A549 (cell line): ENCODE measurements around the gene SCRN1. TPM values are rescaled to one million over a fixed set of nuclear protein-coding genes. Genes with fewer than 3 reads are reported as not detected.

Experiments
- ATAC-seq, 2 experiments: fragments of 200-7000 bp in 1 of 2; fragments of >200 bp in 1 of 2; cut with Nextera tagmentation in 1 of 2; cut with Tn5 transposase in 1 of 2; 3 replicates each; pipeline versions ENCODE4 v1.8.0 to v1.9.1; 2018 to 2020; ENCODE audit warnings: mild to moderate bottlenecking in 1 of 2, moderate library complexity in 1 of 2
- CTCF ChIA-PET: fragments of 300-600 bp; sonication (Branson Sonifier 250); formaldehyde crosslinking; extraction: SDS; loops from one replicate; lab custom pipeline; 2021; ENCODE audit warnings: antibody characterized with exemption, inconsistent platforms; lab: Yijun Ruan, JAX
- POLR2A ChIA-PET: fragments of 350-600 bp; formaldehyde crosslinking; extraction: SDS; loops from one replicate; lab custom pipeline; 2021; ENCODE audit warnings: antibody characterized with exemption, inconsistent platforms; lab: Yijun Ruan, JAX
- DNase-seq, 2 experiments: peaks; one replicate each; pipeline versions ENCODE4 v3.0.0 to v3.0.0-alpha.2; 2011 to 2016; ENCODE audit warnings: low read depth in 1 of 2, low spot score in 1 of 2
- FAIRE-seq: peaks from 2 replicates; lab custom pipeline; 2011; peaks lifted over from hg19 to GRCh38; lab: Jason Lieb, UNC
- H3K27ac ChIP-seq, 2 experiments: fragments of >200 bp; sonication (Bioruptor Twin); formaldehyde crosslinking; 3 replicates each; pipeline ENCODE4 v1.5.1; 2016 to 2017
- H3K4me1 ChIP-seq: fragments of >200 bp; sonication (Bioruptor Twin); formaldehyde crosslinking; 3 replicates; pipeline ENCODE4 v1.6.1; 2016
- H3K4me2 ChIP-seq: fragments of >200 bp; sonication (Bioruptor Twin); formaldehyde crosslinking; 3 replicates; pipeline ENCODE4 v1.6.1; 2016
- H3K4me3 ChIP-seq: fragments of >200 bp; sonication (Bioruptor Twin); formaldehyde crosslinking; 3 replicates; pipeline ENCODE4 v1.5.1; 2016
- H3K9me3 ChIP-seq: fragments of >200 bp; sonication (Bioruptor Twin); formaldehyde crosslinking; 3 replicates; pipeline ENCODE4 v1.6.1; 2016
- CBX8 ChIP-seq: fragments of 200-600 bp; sonication (generic); IDR thresholded peaks from 2 replicates; pipeline ENCODE4 v1.6.1; 2016
- CEBPB ChIP-seq, 2 experiments: fragments of >200 bp in 1 of 2; sonication (Bioruptor Twin) in 1 of 2; formaldehyde crosslinking in 1 of 2; IDR thresholded peaks; 2 replicates each; pipeline ENCODE4 v1.6.1; 2012 to 2016
- CHD2 ChIP-seq: fragments of 150-350 bp; IDR thresholded peaks from 2 replicates; pipeline ENCODE4 v1.6.1; 2014; ENCODE audit warnings: low read length; ENCODE audit not compliant: partially characterized antibody
- EHF ChIP-seq: fragments of 250-450 bp; sonication (Bioruptor Pico); IDR thresholded peaks from 2 replicates; pipeline ENCODE4 v1.5.0; 2020; ENCODE audit warnings: mild to moderate bottlenecking
- EHMT2 ChIP-seq: fragments of 200-600 bp; sonication (generic); IDR thresholded peaks from 2 replicates; pipeline ENCODE4 v1.6.1; 2016; ENCODE audit warnings: antibody characterized with exemption, low read depth, mild to moderate bottlenecking, moderate library complexity
- EP300 ChIP-seq, 2 experiments: fragments of >200 bp; sonication (Bioruptor Twin); formaldehyde crosslinking; IDR thresholded peaks; 2 replicates in 1 of 2; 3 replicates in 1 of 2; pipeline ENCODE4 v1.6.1; 2016 to 2017
- FOSL2 ChIP-seq, 2 experiments: fragments of 450-650 bp in 1 of 2; fragments of >200 bp in 1 of 2; sonication (Bioruptor Twin) in 1 of 2; formaldehyde crosslinking; IDR thresholded peaks; 2 replicates each; pipeline versions ENCODE4 v1.5.0 to v1.6.1; 2016 to 2020; ENCODE audit warnings: mild to moderate bottlenecking in 1 of 2, moderate library complexity in 1 of 2
- HOXA7 ChIP-seq: fragments of 250-450 bp; sonication (Bioruptor Pico); IDR thresholded peaks from 2 replicates; pipeline ENCODE4 v1.5.0; 2020; ENCODE audit warnings: mild to moderate bottlenecking, moderate library complexity
- JUNB ChIP-seq: fragments of >200 bp; sonication (Bioruptor Twin); formaldehyde crosslinking; IDR thresholded peaks from 2 replicates; pipeline ENCODE4 v1.6.1; 2016
- MAFK ChIP-seq: fragments of 450-650 bp; IDR thresholded peaks from 2 replicates; pipeline ENCODE4 v1.6.1; 2014; ENCODE audit not compliant: partially characterized antibody
- MAZ ChIP-seq: fragments of 150-350 bp; IDR thresholded peaks from 2 replicates; pipeline ENCODE4 v1.6.1; 2014; ENCODE audit warnings: antibody characterized with exemption, low read depth, low read length, borderline replicate concordance
- MYC ChIP-seq: IDR thresholded peaks from 2 replicates; pipeline ENCODE4 v1.6.1; 2012; ENCODE audit warnings: mild to moderate bottlenecking, inconsistent platforms, low read length, improper control_type of control experiment, borderline replicate concordance
- RNF2 ChIP-seq: fragments of 200-600 bp; sonication (generic); IDR thresholded peaks from 2 replicates; pipeline ENCODE4 v1.6.1; 2016; ENCODE audit warnings: low read depth, mild to moderate bottlenecking, antibody characterized with exemption, moderate library complexity, borderline replicate concordance
- SMC3 ChIP-seq: fragments of >200 bp; sonication (Bioruptor Twin); formaldehyde crosslinking; IDR thresholded peaks from 3 replicates; pipeline ENCODE4 v1.6.1; 2018; ENCODE audit warnings: inconsistent platforms
- TFCP2L1 ChIP-seq: fragments of 250-450 bp; sonication (Bioruptor Pico); IDR thresholded peaks from 2 replicates; pipeline ENCODE4 v1.5.0; 2021; ENCODE audit warnings: mild to moderate bottlenecking
- TP53 ChIP-seq: fragments of 250-450 bp; sonication (Bioruptor Pico); IDR thresholded peaks from 2 replicates; pipeline ENCODE4 v1.5.0; 2021; ENCODE audit warnings: mild to moderate bottlenecking, moderate library complexity
- ZFP36 ChIP-seq: fragments of 450-650 bp; IDR thresholded peaks from 2 replicates; pipeline ENCODE4 v1.6.1; 2014; ENCODE audit warnings: borderline replicate concordance; ENCODE audit not compliant: partially characterized antibody
- WGBS: methylation state at CpG from one replicate; pipeline ENCODE4 v1.1.6; 2017; ENCODE audit errors: missing lambda C conversion rate; 5-methylcytosine and 5-hydroxymethylcytosine counted together
- polyA plus RNA-seq, 4 experiments: library from polyadenylated mRNA; depleted of rRNA in 3 of 4; stranded (reverse); fragments of >200 nt; fragmentation: RNase III in 1 of 4; extraction: RNeasy Plus Mini Kit Qiagen cat#74134 plus additional on column Dnase treatment in 1 of 4; gene quantifications; 2 replicates in 3 of 4; 3 replicates in 1 of 4; pipeline ENCODE4 v1.2.3, GENCODE V29; 2011 to 2017
- TF ChIP-seq, protein P1 (sequence below): fragments of >200 bp; sonication (Bioruptor Twin); formaldehyde crosslinking; IDR thresholded peaks from 2 replicates; pipeline ENCODE4 v1.6.1; 2016
- TF ChIP-seq, protein P2 (sequence below): IDR thresholded peaks from 2 replicates; pipeline ENCODE4 v1.6.1; 2012
- TF ChIP-seq, protein P3 (sequence below): IDR thresholded peaks from 2 replicates; pipeline ENCODE4 v1.6.1; 2012; ENCODE audit warnings: low read depth, borderline replicate concordance
- TF ChIP-seq, protein P4 (sequence below): fragments of 250-450 bp; sonication (Bioruptor Pico); IDR thresholded peaks from 2 replicates; pipeline ENCODE4 v1.5.0; 2020; ENCODE audit warnings: low read depth, mild to moderate bottlenecking, moderate library complexity
- TF ChIP-seq, protein P5 (sequence below): IDR thresholded peaks from 2 replicates; pipeline ENCODE4 v1.6.1; 2012
- TF ChIP-seq, protein P6 (sequence below): fragments of 250-450 bp; sonication (Bioruptor Pico); IDR thresholded peaks from 2 replicates; pipeline ENCODE4 v1.5.0; 2021; ENCODE audit warnings: mild to moderate bottlenecking, moderate library complexity, borderline replicate concordance

The SCRN1 gene
- polyA plus RNA-seq, 2 of the 4 experiments (the other 2 are of a cell fraction), result 49.7 to 88.9 TPM

DNA sequence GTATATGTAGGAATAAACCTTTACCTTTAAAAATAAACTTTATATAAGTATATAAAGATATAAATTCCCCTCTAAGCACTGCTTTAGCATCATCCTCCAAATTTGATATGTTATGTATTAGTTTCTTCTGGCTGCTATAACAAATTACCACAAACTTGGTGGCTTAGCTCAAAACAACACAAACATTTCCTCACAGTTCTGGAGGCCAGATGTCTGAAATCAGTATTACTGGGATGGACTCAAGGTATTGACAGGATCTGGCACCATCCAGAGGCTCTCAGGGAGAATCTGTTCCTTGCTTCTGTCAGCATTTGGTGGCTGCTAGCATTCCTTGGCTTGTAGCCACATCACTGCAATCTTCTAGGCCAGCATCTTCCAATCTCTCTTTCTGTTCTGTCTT lies 6.7 kb upstream of the SCRN1 start:
- Histone ChIP-seq H3K27ac (no peak overlapping the region), H3K4me3 (no peak overlapping the region), H3K9me3 (peaks cover 28% of the 10 kb centered on the region), H3K4me1 (no peaks in the 10 kb centered on the region), H3K4me2 (no peak overlapping the region)
- no peak for TF ChIP-seq CBX8
- TF ChIP-seq CHD2, result no peak
- no peak for TF ChIP-seq HOXA7 (CRISPR knock-in tag)
- TF ChIP-seq MYC, result no peak
- no peak for TF ChIP-seq FOSL2 (IDR thresholded peaks at IDR 0.05)
- TF ChIP-seq FOSL2 (CRISPR knock-in tag; IDR thresholded peaks at IDR 0.05), result no peak
- no peak for TF ChIP-seq RNF2
- no peak for TF ChIP-seq EHF (CRISPR knock-in tag)
- no peak for TF ChIP-seq JUNB
- TF ChIP-seq EP300 (IDR thresholded peaks at IDR 0.05), result no peak
- ChIA-PET CTCF (interaction anchor here (0.9 kb wide), 1 partner anchor 13 kb away, joined by 3 read pairs; no protein-coding TSS in a partner anchor), POLR2A (no interaction called here)
- ATAC-seq (no peak), FAIRE-seq (no peak), DNase-seq (no peak)

DNA sequence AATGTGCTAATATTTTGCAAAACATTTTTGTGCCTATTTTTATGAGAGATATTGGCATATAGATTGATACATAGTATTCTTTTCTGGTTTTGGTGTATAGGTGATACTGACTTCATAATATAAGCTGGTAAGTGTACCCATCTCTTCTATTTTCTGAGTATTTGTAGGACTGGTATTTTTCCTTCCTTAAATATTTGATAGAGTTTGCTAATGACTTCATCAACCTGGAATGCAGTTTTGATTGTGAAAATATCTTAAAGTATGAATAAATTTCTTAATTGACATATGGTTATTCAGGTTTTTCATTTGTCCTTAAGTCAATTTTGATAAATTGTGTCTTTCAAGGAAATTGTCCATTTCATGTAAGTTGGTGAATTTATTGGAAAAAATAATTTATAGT lies 6.1 kb upstream of the SCRN1 start:
- CTCF ChIA-PET, result no interaction called here
- Histone ChIP-seq H3K4me3 (no peak overlapping the region), H3K27ac (no peak overlapping the region), H3K4me1 (no peaks in the 10 kb centered on the region)
- FAIRE-seq, result peak; percentile 63
- TF ChIP-seq, protein P1, sequence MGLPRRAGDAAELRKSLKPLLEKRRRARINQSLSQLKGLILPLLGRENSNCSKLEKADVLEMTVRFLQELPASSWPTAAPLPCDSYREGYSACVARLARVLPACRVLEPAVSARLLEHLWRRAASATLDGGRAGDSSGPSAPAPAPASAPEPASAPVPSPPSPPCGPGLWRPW, result no peak
- TF ChIP-seq MYC (no peak), EHF (CRISPR knock-in tag) (no peak)
- TF ChIP-seq, all 56 proteins: peak for 0
- DNase-seq (no peak), ATAC-seq (no peak)
- POLR2A ChIA-PET, result no interaction called here
- Histone ChIP-seq H3K4me2 (no peak overlapping the region), H3K9me3 (peaks cover 28% of the 10 kb centered on the region)

DNA sequence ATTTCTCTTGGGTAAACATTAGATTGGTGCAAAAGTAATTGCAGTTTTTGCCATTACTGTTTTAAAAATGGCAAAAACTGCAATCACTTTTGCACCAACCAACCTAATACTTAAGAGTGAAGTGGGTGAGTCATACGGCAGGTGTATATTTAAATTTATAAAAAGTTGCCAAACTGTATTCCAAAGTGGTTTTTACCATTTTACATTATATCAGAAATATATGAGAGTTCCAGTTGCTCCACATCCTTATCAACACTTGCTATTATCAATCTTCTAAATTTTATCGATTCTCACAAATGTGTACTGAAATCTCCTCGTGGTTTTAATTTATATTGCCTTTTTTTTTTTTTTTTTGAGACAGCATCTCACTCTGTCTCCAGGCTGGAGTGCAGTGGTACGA lies 3.5 kb upstream of the SCRN1 start:
- DNase-seq (no peak), ATAC-seq (no peak), FAIRE-seq (no peak)
- ChIA-PET CTCF (interaction anchor here (1.2 kb wide), 1 partner anchor 69 kb away, joined by 3 read pairs; no protein-coding TSS in a partner anchor), POLR2A (no interaction called here)
- Histone ChIP-seq H3K27ac (no peak overlapping the region), H3K4me3 (no peak overlapping the region), H3K4me2 (no peak overlapping the region), H3K9me3 (peaks cover 28% of the 10 kb centered on the region), H3K4me1 (0 out of 3 replicates have a peak, but pooled peaks cover 3% of the 10 kb centered on the region)
- WGBS, result 36% methylated on average over 4 of the region's 4 CpGs
- TF ChIP-seq TFCP2L1 (CRISPR knock-in tag) (no peak), ZFP36 (no peak), EHMT2 (no peak), EHF (CRISPR knock-in tag) (no peak), MAZ (no peak), CEBPB (IDR thresholded peaks at IDR 0.05) (no peak), SMC3 (no peak), TP53 (CRISPR knock-in tag) (no peak), HOXA7 (CRISPR knock-in tag) (no peak), MAFK (no peak)
- TF ChIP-seq, protein P2, sequence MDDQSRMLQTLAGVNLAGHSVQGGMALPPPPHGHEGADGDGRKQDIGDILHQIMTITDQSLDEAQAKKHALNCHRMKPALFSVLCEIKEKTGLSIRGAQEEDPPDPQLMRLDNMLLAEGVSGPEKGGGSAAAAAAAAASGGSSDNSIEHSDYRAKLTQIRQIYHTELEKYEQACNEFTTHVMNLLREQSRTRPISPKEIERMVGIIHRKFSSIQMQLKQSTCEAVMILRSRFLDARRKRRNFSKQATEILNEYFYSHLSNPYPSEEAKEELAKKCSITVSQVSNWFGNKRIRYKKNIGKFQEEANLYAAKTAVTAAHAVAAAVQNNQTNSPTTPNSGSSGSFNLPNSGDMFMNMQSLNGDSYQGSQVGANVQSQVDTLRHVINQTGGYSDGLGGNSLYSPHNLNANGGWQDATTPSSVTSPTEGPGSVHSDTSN, result no peak
- TF ChIP-seq, protein P3, sequence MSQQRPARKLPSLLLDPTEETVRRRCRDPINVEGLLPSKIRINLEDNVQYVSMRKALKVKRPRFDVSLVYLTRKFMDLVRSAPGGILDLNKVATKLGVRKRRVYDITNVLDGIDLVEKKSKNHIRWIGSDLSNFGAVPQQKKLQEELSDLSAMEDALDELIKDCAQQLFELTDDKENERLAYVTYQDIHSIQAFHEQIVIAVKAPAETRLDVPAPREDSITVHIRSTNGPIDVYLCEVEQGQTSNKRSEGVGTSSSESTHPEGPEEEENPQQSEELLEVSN, result no peak
- TF ChIP-seq, protein P4, sequence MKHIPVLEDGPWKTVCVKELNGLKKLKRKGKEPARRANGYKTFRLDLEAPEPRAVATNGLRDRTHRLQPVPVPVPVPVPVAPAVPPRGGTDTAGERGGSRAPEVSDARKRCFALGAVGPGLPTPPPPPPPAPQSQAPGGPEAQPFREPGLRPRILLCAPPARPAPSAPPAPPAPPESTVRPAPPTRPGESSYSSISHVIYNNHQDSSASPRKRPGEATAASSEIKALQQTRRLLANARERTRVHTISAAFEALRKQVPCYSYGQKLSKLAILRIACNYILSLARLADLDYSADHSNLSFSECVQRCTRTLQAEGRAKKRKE (CRISPR knock-in tag), result no peak
- TF ChIP-seq, protein P5, sequence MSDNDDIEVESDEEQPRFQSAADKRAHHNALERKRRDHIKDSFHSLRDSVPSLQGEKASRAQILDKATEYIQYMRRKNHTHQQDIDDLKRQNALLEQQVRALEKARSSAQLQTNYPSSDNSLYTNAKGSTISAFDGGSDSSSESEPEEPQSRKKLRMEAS, result no peak
- TF ChIP-seq, protein P6, sequence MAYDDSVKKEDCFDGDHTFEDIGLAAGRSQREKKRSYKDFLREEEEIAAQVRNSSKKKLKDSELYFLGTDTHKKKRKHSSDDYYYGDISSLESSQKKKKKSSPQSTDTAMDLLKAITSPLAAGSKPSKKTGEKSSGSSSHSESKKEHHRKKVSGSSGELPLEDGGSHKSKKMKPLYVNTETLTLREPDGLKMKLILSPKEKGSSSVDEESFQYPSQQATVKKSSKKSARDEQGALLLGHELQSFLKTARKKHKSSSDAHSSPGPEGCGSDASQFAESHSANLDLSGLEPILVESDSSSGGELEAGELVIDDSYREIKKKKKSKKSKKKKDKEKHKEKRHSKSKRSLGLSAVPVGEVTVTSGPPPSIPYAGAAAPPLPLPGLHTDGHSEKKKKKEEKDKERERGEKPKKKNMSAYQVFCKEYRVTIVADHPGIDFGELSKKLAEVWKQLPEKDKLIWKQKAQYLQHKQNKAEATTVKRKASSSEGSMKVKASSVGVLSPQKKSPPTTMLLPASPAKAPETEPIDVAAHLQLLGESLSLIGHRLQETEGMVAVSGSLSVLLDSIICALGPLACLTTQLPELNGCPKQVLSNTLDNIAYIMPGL (CRISPR knock-in tag), result no peak
